T-helper 17 cell (primary cell): ENCODE results near the gene PPP2R1A. TPM values are rescaled to one million over a fixed set of nuclear protein-coding genes. Genes with fewer than 3 reads are reported as not detected.
"Not testable (repeated sequence)": the region's sequence is repeated elsewhere in the genome, so short reads cannot be mapped to it uniquely, and the experiment has no call there.

Experiments used
- ATAC-seq: fragments of 150-1000 bp; cut with Tn5 transposase; 2 replicates; pipeline ENCODE4 v1.10.0; 2021; ENCODE audit warnings: mild to moderate bottlenecking, moderate library complexity
- DNase-seq, 3 donors: peaks; one replicate each; pipeline versions ENCODE4 v3.0.0 to v3.0.0-alpha.2; 2020 to 2021
- H3K9me3 ChIP-seq: one replicate; pipeline ENCODE4 v1.7.0; 2013; ENCODE audit warnings: low read length, mild to moderate bottlenecking; ENCODE audit not compliant: control insufficient read depth, poor library complexity, severe bottlenecking
- H3K27ac Mint-ChIP-seq: one replicate; pipeline ENCODE4 v1.8.0; 2022; ENCODE audit warnings: mild to moderate bottlenecking, moderate library complexity, mixed read lengths
- H3K27me3 Mint-ChIP-seq: one replicate; pipeline ENCODE4 v1.8.0; 2022; ENCODE audit warnings: mixed read lengths
- H3K36me3 Mint-ChIP-seq: one replicate; pipeline ENCODE4 v1.8.0; 2022; ENCODE audit warnings: low read depth, mixed read lengths
- H3K4me1 Mint-ChIP-seq: one replicate; pipeline ENCODE4 v1.8.0; 2022; ENCODE audit warnings: mild to moderate bottlenecking, mixed read lengths
- H3K4me3 Mint-ChIP-seq: one replicate; pipeline ENCODE4 v1.8.0; 2022; ENCODE audit warnings: mild to moderate bottlenecking, moderate library complexity, mixed read lengths
- total RNA-seq, 4 donors: library from RNA in 2 of 4; stranded (reverse) in 2 of 4; gene quantifications; one replicate each; pipeline ENCODE4 v1.2.3 and lab custom pipeline; 2022 to 2026

PPP2R1A gene
- total RNA-seq, 2 donors from 2014 or later = 173 to 180 TPM

- DNase-seq (peak in 2 of 3 donors; percentile 7 to 12), ATAC-seq (no peak)
- Mint-ChIP-seq H3K4me3 (peak overlapping the region; percentile 98), H3K27me3 (no peaks in the 10 kb centered on the region), H3K36me3 (peaks cover 7% of the 10 kb centered on the region), H3K27ac (peak overlapping the region; percentile 97), H3K4me1 (peaks cover 31% of the 10 kb centered on the region)
- H3K9me3 ChIP-seq = no peaks in the 10 kb centered on the region
Observed at GRCh38 chr19:52188822-52189734, 774 bp upstream of the PPP2R1A start.

DNA sequence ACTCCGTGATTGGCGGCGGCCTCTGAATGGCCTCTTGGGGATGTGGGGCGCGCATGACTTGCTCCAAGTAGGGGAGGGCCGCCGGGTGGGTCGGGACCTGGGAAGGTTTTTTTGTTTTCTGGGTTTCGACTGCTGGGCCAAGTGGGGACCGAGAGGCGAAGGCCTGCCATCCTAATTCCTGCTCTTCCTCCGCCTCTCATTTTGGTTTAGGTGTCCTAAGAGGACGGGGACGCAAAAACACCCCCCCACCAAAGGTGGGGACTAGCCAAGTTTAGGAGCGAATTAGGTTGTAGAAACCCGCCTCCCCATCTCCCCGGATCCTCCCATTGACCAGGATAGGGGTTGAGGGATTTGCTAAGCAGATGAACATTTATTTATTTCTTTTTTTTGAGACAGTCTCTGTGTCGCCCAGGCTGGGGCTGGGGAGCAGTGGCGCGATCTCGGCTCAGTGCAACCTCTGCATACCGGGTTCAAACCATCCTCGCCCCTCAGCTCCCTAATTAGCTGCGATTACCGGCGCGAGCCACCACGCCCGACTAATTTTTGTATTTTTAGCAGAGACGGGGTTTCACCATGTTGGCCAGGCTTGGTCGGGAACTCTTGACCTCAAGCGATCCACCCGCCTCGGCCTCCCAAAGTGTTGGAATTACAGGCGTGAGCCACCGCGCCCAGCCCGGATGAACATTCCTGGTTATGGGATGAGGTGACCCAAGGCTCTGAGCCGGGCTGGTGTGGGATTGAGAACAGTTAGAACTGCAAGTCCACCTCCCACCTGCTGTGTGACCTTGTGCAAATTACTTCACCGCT, 838 bp downstream of the PPP2R1A start:
- H3K36me3 Mint-ChIP-seq = peaks cover 7% of the 10 kb centered on the region

GRCh38 chr19:52191389-52191788, 1.5 kb downstream of the PPP2R1A start:
- Mint-ChIP-seq H3K27ac (no peak overlapping the region), H3K4me3 (peak overlapping the region; percentile 98), H3K36me3 (peaks cover 7% of the 10 kb centered on the region), H3K4me1 (peaks cover 42% of the 10 kb centered on the region), H3K27me3 (no peaks in the 10 kb centered on the region)
- ATAC-seq = no peak
- no peaks in the 10 kb centered on the region for H3K9me3 ChIP-seq
- DNase-seq = no peak

More for the DNA sequence above, 838 bp downstream of the PPP2R1A start:
- Mint-ChIP-seq H3K27ac (peak overlapping the region; percentile 97), H3K27me3 (no peaks in the 10 kb centered on the region), H3K4me3 (peak overlapping the region; percentile 98), H3K4me1 (peaks cover 42% of the 10 kb centered on the region)
- no peaks in the 10 kb centered on the region for H3K9me3 ChIP-seq
- ATAC-seq = peak; percentile 0
- DNase-seq = no peak

- no peaks in the 10 kb centered on the region for H3K9me3 ChIP-seq
- no peaks in the 10 kb centered on the region for H3K27me3 Mint-ChIP-seq
- peaks cover 42% of the 10 kb centered on the region for H3K4me1 Mint-ChIP-seq
- peak overlapping the region; percentile 98 for H3K4me3 Mint-ChIP-seq
- no peak overlapping the region for H3K27ac Mint-ChIP-seq
- DNase-seq (no peak), ATAC-seq (no peak)
- H3K36me3 Mint-ChIP-seq = peaks cover 7% of the 10 kb centered on the region
Observed at GRCh38 chr19:52191951-52192350, 2.1 kb downstream of the PPP2R1A start.

- Mint-ChIP-seq H3K4me1 (peaks cover 38% of the 10 kb centered on the region), H3K27ac (no peak overlapping the region), H3K36me3 (peaks cover 9% of the 10 kb centered on the region), H3K27me3 (no peaks in the 10 kb centered on the region), H3K4me3 (no peak overlapping the region)
- no peaks in the 10 kb centered on the region for H3K9me3 ChIP-seq
- no peak for DNase-seq
- no peak for ATAC-seq
Observed at GRCh38 chr19:52196256-52196967, 6.6 kb downstream of the PPP2R1A start.

- Mint-ChIP-seq H3K4me3 (no peak overlapping the region), H3K27ac (peak overlapping the region; percentile 9), H3K27me3 (no peaks in the 10 kb centered on the region), H3K36me3 (peaks cover 6% of the 10 kb centered on the region), H3K4me1 (peaks cover 33% of the 10 kb centered on the region)
- DNase-seq (no peak), ATAC-seq (no peak)
- H3K9me3 ChIP-seq = no peaks in the 10 kb centered on the region
Observed at GRCh38 chr19:52197964-52198363, 8.1 kb downstream of the PPP2R1A start.

DNA sequence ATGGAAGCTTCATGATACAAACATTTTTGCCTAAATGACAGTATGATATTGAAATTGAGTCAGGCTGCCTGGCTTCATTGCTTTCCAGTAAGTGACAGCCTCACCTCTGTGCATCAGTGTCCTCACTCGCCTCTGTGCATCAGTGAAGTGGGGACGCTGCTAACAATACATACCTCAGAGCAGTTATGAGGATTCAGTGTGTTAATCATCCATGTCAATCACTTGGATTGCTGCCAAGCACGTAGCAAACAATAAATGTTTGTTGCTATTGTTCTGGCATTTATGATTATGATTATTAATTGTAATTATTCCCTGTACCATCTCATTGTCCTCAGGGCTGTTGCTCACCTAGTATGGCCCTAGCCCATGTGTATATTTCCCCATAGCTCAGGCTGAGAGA, 8.8 kb downstream of the PPP2R1A start:
- ATAC-seq (no peak), DNase-seq (no peak)
- no peaks in the 10 kb centered on the region for H3K27me3 Mint-ChIP-seq
- peaks cover 4% of the 10 kb centered on the region for H3K36me3 Mint-ChIP-seq
- peak overlapping the region; percentile 9 for H3K27ac Mint-ChIP-seq
- H3K9me3 ChIP-seq = no peaks in the 10 kb centered on the region
- no peak overlapping the region for H3K4me3 Mint-ChIP-seq
- H3K4me1 Mint-ChIP-seq = peaks cover 31% of the 10 kb centered on the region

GRCh38 chr19:52200044-52200443, 10.2 kb downstream of the PPP2R1A start:
- Mint-ChIP-seq H3K4me3 (no peak overlapping the region), H3K27ac (no peak overlapping the region), H3K36me3 (peaks cover 12% of the 10 kb centered on the region), H3K27me3 (no peaks in the 10 kb centered on the region), H3K4me1 (peaks cover 33% of the 10 kb centered on the region)
- ATAC-seq (no peak), DNase-seq (no peak)
- no peaks in the 10 kb centered on the region for H3K9me3 ChIP-seq

- DNase-seq, ATAC-seq, H3K4me3 Mint-ChIP-seq, H3K9me3 ChIP-seq, H3K27ac Mint-ChIP-seq, H3K27me3 Mint-ChIP-seq: not testable (repeated sequence)
- peaks cover 12% of the 10 kb centered on the region for H3K36me3 Mint-ChIP-seq
- peaks cover 38% of the 10 kb centered on the region for H3K4me1 Mint-ChIP-seq
Observed at GRCh38 chr19:52200755-52201391, 11.0 kb downstream of the PPP2R1A start.

DNA sequence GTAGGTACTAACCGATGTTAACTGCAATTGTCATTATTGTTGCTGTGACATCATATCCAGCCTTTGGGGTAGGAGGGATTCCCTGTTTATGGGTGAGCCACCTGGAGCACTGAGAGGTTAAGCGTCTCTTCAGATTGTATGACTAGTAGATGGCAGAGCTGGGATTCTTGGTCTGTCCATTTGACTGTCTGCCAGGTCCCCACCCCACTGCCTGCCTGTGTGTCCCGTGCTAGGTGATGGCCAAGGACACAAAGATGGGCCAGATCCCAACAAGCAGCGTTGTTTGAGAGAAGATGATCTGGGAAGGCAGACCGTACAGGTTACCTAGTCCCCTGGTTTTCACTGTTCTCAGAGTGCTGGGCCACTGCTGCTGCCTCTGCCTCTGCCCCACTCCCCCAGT, 16.6 kb downstream of the PPP2R1A start:
- H3K9me3 ChIP-seq = no peaks in the 10 kb centered on the region
- Mint-ChIP-seq H3K36me3 (peaks cover 11% of the 10 kb centered on the region), H3K4me3 (no peak overlapping the region), H3K27ac (no peak overlapping the region), H3K4me1 (peaks cover 37% of the 10 kb centered on the region), H3K27me3 (no peaks in the 10 kb centered on the region)
- ATAC-seq (no peak), DNase-seq (no peak)

DNA sequence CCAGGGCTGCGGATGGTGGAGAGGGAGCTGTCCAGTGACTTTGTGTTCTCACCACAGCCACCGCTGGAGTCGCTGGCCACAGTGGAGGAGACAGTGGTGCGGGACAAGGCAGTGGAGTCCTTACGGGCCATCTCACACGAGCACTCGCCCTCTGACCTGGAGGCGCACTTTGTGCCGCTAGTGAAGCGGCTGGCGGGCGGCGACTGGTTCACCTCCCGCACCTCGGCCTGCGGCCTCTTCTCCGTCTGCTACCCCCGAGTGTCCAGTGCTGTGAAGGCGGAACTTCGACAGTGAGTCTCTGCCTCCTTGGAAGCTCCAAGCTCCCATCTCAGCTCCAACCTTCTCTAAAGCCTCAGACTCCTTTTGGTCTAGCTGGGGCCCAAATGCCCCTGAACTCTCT, 21.4 kb downstream of the PPP2R1A start:
- no peaks in the 10 kb centered on the region for H3K9me3 ChIP-seq
- no peak overlapping the region for H3K27ac Mint-ChIP-seq
- DNase-seq (no peak), ATAC-seq (no peak)
- peaks cover 11% of the 10 kb centered on the region for H3K4me1 Mint-ChIP-seq
- no peaks in the 10 kb centered on the region for H3K27me3 Mint-ChIP-seq
- peaks cover 9% of the 10 kb centered on the region for H3K36me3 Mint-ChIP-seq
- H3K4me3 Mint-ChIP-seq = no peak overlapping the region

DNA sequence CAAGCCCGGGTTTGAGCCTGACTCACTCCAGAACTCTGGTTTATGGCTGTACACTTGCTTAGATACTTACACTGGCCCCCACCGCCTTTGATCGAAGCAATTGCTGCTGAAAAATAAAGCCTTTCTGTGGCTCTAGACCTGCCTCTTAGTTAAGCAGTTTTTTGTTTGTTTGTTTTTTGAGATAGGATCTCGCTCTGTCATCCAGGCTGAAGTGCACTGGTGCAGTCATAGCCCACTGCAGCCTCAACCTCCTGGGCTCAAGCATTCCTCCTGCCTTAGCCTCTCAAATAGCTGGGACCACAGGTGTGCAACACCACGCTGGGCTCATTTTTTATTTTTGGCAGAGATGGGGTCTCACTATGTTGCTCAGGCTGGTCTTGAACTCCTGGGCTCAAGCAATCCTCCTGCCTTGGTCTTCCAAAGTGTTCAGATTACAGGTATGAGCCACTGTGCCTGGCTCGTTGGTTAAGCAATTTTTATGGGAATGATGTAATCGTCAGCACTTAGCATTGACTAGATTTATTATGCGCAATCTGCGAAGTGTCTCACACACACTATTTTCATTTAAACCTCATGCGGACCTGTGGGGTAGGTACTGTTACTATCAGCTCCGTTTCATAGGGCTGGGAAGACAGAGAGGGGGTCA, 22.2 kb downstream of the PPP2R1A start:
- no peak for ATAC-seq
- H3K9me3 ChIP-seq = no peaks in the 10 kb centered on the region
- peaks cover 8% of the 10 kb centered on the region for H3K4me1 Mint-ChIP-seq
- H3K4me3 Mint-ChIP-seq = no peak overlapping the region
- no peak for DNase-seq
- no peak overlapping the region for H3K27ac Mint-ChIP-seq
- peaks cover 11% of the 10 kb centered on the region for H3K36me3 Mint-ChIP-seq
- H3K27me3 Mint-ChIP-seq = no peaks in the 10 kb centered on the region
